Immature natural killer cell (primary cell): ENCODE data around the gene STRAP. TPM values are rescaled to one million over a fixed set of nuclear protein-coding genes. Genes with fewer than 3 reads are reported as not detected.

ENCODE experiments used
- DNase-seq, 3 donors: peaks; one replicate each; pipeline ENCODE4 v3.0.0; 2022; ENCODE audit warnings: mixed read lengths in 1 of 3
- H3K27ac Mint-ChIP-seq, 6 donors: one replicate each; pipeline ENCODE4 v1.8.0; 2020; ENCODE audit warnings: mixed read lengths in 6 of 6, mild to moderate bottlenecking in 5 of 6, inconsistent platforms in 4 of 6, moderate library complexity in 3 of 6
- H3K27me3 Mint-ChIP-seq, 3 donors: one replicate each; pipeline ENCODE4 v1.8.0; 2020 to 2021; ENCODE audit warnings: low read depth in 3 of 3, mild to moderate bottlenecking in 3 of 3, mixed read lengths in 3 of 3, moderate library complexity in 3 of 3, inconsistent platforms in 1 of 3
- H3K36me3 Mint-ChIP-seq, 3 donors: one replicate each; pipeline ENCODE4 v1.8.0; 2020; ENCODE audit warnings: mixed read lengths in 3 of 3, inconsistent platforms in 2 of 3, mild to moderate bottlenecking in 2 of 3
- H3K4me1 Mint-ChIP-seq, 2 donors: one replicate each; pipeline ENCODE4 v1.8.0; 2020; ENCODE audit warnings: inconsistent platforms in 2 of 2, mild to moderate bottlenecking in 2 of 2, mixed read lengths in 2 of 2, moderate library complexity in 1 of 2
- H3K4me3 Mint-ChIP-seq, 5 donors: one replicate each; pipeline ENCODE4 v1.8.0; 2020; ENCODE audit warnings: mild to moderate bottlenecking in 5 of 5, mixed read lengths in 5 of 5, inconsistent platforms in 3 of 5, moderate library complexity in 3 of 5
- H3K9me3 Mint-ChIP-seq, 6 donors: one replicate each; pipeline ENCODE4 v1.8.0; 2020; ENCODE audit warnings: mild to moderate bottlenecking in 6 of 6, mixed read lengths in 6 of 6, inconsistent platforms in 4 of 6, moderate library complexity in 3 of 6
- polyA plus RNA-seq, 3 donors: library from polyadenylated mRNA; unstranded; fragments of 300-500 nt; fragmentation: Illumina TruSeq; gene quantifications; one replicate each; pipeline ENCODE4 v1.2.3, GENCODE V29; 2021

STRAP gene
- polyA plus RNA-seq: 100 to 1,000 TPM; 122 to 201 (median 128) TPM

GRCh38 chr12:15882118-15882971, at the start of gene STRAP:
Gene STRAP (plus strand): TSS chr12:15882387. CDS start chr12:15882708, 321 bp downstream.
- peaks cover 5 to 15% (median 10%) of the 10 kb centered on the region in 3 donors for H3K27me3 Mint-ChIP-seq
- peak; percentile 96 to 97 (median 97) for DNase-seq
- H3K4me3 Mint-ChIP-seq: peak within 1 kb of the TSS; percentile 96 to 99 (median 97)
- H3K36me3 Mint-ChIP-seq: peaks cover 0 to 12% (median 0%) of the 10 kb centered on the region in 3 donors
- H3K4me1 Mint-ChIP-seq: peaks cover 58 to 68% of the 10 kb centered on the region in 2 donors
- no peaks in the 10 kb centered on the region for H3K9me3 Mint-ChIP-seq
- H3K27ac Mint-ChIP-seq: peak within 1 kb of the TSS; percentile 99

DNA sequence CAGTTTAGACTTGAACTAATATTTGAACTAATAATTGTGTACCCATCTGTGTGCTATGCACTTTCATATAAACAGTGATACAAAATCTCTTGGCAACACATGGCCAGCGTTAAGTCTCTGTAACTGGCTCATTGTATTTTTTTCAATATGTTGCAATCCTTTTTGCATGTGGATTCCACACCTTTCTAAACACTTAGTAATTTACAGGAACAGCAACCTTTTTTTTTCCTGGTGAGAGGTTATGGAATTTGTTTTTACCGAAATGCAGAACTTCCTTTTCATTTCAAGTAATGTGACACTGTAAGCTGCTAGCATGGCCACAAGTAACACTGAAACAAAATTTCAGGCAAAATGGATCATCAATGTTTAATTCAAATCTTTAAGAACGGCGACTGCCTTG, 47.6 kb upstream of the STRAP start:
- Mint-ChIP-seq H3K9me3 (no peaks in the 10 kb centered on the region), H3K27me3 (peaks cover 6 to 7% (median 6%) of the 10 kb centered on the region in 3 donors), H3K4me1 (no peaks in the 10 kb centered on the region), H3K4me3 (no peak overlapping the region), H3K27ac (no peak overlapping the region), H3K36me3 (no peaks in the 10 kb centered on the region)
- DNase-seq: no peak

GRCh38 chr12:15837141-15837790, 44.9 kb upstream of the STRAP start:
- Mint-ChIP-seq H3K4me3 (no peak overlapping the region), H3K9me3 (no peaks in the 10 kb centered on the region), H3K27ac (no peak overlapping the region), H3K36me3 (no peaks in the 10 kb centered on the region), H3K27me3 (peaks cover 4 to 11% (median 5%) of the 10 kb centered on the region in 3 donors), H3K4me1 (no peaks in the 10 kb centered on the region)
- no peak for DNase-seq

DNA sequence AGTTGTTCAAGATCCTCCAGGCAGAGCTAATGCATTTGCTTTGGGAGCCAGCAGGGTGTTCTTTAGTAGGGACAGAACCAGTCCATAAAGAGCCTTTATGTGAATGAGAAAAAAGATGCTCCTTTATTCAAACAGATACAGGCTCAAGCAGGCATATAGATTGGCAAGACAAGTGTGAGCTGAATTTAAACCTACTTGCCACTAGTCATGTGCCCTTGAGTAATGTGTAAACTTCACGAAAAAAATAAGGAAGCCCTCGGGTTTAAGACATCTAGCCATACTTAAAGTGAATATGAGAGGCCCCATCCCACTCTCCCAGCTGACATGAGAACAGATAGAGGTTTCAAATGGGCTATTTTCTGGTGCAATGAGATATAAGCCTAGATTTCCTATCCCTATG, 43.1 kb upstream of the STRAP start:
- H3K4me1 Mint-ChIP-seq: no peaks in the 10 kb centered on the region

GRCh38 chr12:15839682-15840081, 42.5 kb upstream of the STRAP start:
- Mint-ChIP-seq H3K27me3 (peaks cover 5 to 11% (median 5%) of the 10 kb centered on the region in 3 donors), H3K4me3 (no peak overlapping the region), H3K9me3 (no peaks in the 10 kb centered on the region), H3K4me1 (no peaks in the 10 kb centered on the region), H3K36me3 (no peaks in the 10 kb centered on the region), H3K27ac (no peak overlapping the region)
- no peak for DNase-seq

More for the DNA sequence above, 43.1 kb upstream of the STRAP start:
- H3K9me3 Mint-ChIP-seq: no peaks in the 10 kb centered on the region
- H3K36me3 Mint-ChIP-seq: no peaks in the 10 kb centered on the region
- DNase-seq: no peak
- H3K4me3 Mint-ChIP-seq: no peak overlapping the region
- no peak overlapping the region for H3K27ac Mint-ChIP-seq
- H3K27me3 Mint-ChIP-seq: peaks cover 4 to 11% (median 5%) of the 10 kb centered on the region in 3 donors

GRCh38 chr12:15842108-15842507, 40.1 kb upstream of the STRAP start:
- H3K4me1 Mint-ChIP-seq: no peaks in the 10 kb centered on the region
- peaks cover 0 to 11% (median 5%) of the 10 kb centered on the region in 3 donors for H3K27me3 Mint-ChIP-seq
- no peaks in the 10 kb centered on the region for H3K9me3 Mint-ChIP-seq
- no peaks in the 10 kb centered on the region for H3K36me3 Mint-ChIP-seq
- no peak overlapping the region for H3K4me3 Mint-ChIP-seq
- H3K27ac Mint-ChIP-seq: no peak overlapping the region
- DNase-seq: no peak

- no peak for DNase-seq
- no peak overlapping the region for H3K4me3 Mint-ChIP-seq
- H3K4me1 Mint-ChIP-seq: no peaks in the 10 kb centered on the region
- no peaks in the 10 kb centered on the region for H3K9me3 Mint-ChIP-seq
- H3K27ac Mint-ChIP-seq: no peak overlapping the region
- no peaks in the 10 kb centered on the region for H3K36me3 Mint-ChIP-seq
- peaks cover 0 to 5% (median 3%) of the 10 kb centered on the region in 3 donors for H3K27me3 Mint-ChIP-seq
Observed at GRCh38 chr12:15846887-15847286, 35.3 kb upstream of the STRAP start.

DNA sequence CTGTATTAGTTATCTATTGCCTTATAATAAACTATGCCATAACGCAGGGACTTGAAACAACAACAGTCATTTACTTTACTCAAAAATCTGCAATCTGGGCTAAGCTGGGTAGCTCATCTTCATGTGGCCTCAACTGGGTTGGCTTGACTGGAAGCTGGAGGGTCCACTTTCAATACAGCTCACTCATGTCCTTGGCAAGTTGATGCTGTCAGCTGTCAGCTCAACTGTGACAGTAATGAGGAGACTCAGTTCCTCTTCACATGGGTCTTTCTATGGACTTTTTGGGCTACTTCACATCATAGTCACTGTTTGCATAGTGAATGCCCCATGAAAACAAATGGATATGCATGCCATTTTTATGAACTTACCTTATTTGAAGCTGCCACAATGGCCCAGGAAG, 33.6 kb upstream of the STRAP start:
- no peak overlapping the region for H3K27ac Mint-ChIP-seq
- no peaks in the 10 kb centered on the region for H3K36me3 Mint-ChIP-seq
- no peak overlapping the region for H3K4me3 Mint-ChIP-seq
- no peak for DNase-seq
- H3K9me3 Mint-ChIP-seq: no peaks in the 10 kb centered on the region
- H3K27me3 Mint-ChIP-seq: peaks cover 3 to 5% (median 3%) of the 10 kb centered on the region in 3 donors
- no peaks in the 10 kb centered on the region for H3K4me1 Mint-ChIP-seq

DNA sequence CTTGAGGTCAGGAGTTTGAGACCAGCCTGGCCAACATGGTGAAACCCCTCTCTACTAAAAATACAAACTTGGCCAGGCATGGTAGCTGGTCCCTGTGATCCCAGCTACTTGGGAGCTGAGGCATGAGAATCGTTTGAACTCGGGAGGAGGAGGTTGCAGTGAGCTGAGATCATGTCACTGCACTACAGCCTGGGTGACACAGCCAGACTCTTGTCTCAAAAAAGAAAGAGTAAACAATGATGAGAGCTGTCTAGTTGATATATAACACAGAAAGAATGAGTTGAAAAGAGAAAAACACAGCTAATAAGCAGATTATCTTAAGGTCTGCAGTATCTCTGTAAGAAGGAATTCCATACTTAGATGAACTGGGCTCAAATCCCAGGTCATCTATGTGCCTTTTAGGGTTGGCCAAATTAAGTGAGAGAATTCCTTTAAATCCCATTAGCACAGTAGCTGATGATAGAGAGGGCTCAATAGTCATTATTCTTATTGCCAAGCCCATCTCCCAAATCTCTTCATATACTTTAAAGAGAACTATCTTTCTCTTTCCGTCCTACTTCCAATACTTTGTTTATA, 31.1 kb upstream of the STRAP start:
- Mint-ChIP-seq H3K36me3 (no peaks in the 10 kb centered on the region), H3K4me1 (no peaks in the 10 kb centered on the region), H3K27ac (no peak overlapping the region)

GRCh38 chr12:15851919-15852318, 30.3 kb upstream of the STRAP start:
- H3K4me3 Mint-ChIP-seq: no peak overlapping the region
- H3K4me1 Mint-ChIP-seq: no peaks in the 10 kb centered on the region
- no peak for DNase-seq
- H3K27ac Mint-ChIP-seq: no peak overlapping the region
- no peaks in the 10 kb centered on the region for H3K9me3 Mint-ChIP-seq
- peaks cover 0 to 3% (median 3%) of the 10 kb centered on the region in 3 donors for H3K27me3 Mint-ChIP-seq
- no peaks in the 10 kb centered on the region for H3K36me3 Mint-ChIP-seq

More for the DNA sequence above, 31.1 kb upstream of the STRAP start:
- Mint-ChIP-seq H3K27me3 (peaks cover 0 to 3% (median 3%) of the 10 kb centered on the region in 3 donors), H3K4me3 (no peak overlapping the region), H3K9me3 (no peaks in the 10 kb centered on the region)
- DNase-seq: no peak

- Mint-ChIP-seq H3K27me3 (peaks cover 0 to 4% (median 3%) of the 10 kb centered on the region in 3 donors), H3K4me1 (no peaks in the 10 kb centered on the region), H3K4me3 (no peak overlapping the region), H3K9me3 (no peaks in the 10 kb centered on the region), H3K27ac (no peak overlapping the region), H3K36me3 (no peaks in the 10 kb centered on the region)
- DNase-seq: no peak
Observed at GRCh38 chr12:15852383-15852782, 29.8 kb upstream of the STRAP start.

GRCh38 chr12:15853877-15854276, 28.3 kb upstream of the STRAP start:
- no peak for DNase-seq
- H3K27me3 Mint-ChIP-seq: peaks cover 0 to 8% (median 0%) of the 10 kb centered on the region in 3 donors
- no peaks in the 10 kb centered on the region for H3K36me3 Mint-ChIP-seq
- H3K4me3 Mint-ChIP-seq: no peak overlapping the region
- H3K27ac Mint-ChIP-seq: no peak overlapping the region
- H3K4me1 Mint-ChIP-seq: no peaks in the 10 kb centered on the region
- H3K9me3 Mint-ChIP-seq: no peaks in the 10 kb centered on the region

DNA sequence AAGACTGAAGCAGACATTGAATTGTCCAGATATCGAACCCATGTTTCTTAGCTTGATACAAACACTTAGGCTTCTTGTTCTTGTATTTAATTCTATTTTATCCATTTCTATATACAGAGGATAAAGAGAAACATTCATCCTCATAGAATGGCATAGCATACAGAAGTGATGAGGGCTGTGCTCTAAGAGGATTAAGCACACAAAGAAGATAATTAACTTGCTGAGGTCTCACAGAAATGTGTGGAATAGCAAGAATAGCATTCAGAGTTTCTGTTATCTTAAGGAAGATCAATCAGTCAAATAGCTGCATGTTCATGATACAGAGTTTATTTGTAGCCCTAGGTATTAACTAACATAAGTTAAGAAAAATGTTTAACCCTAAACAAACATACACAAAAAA, 27.3 kb upstream of the STRAP start:
- H3K36me3 Mint-ChIP-seq: no peaks in the 10 kb centered on the region
- no peaks in the 10 kb centered on the region for H3K4me1 Mint-ChIP-seq
- no peaks in the 10 kb centered on the region for H3K9me3 Mint-ChIP-seq

GRCh38 chr12:15855646-15856045, 26.5 kb upstream of the STRAP start:
- no peak for DNase-seq
- Mint-ChIP-seq H3K4me3 (no peak overlapping the region), H3K36me3 (no peaks in the 10 kb centered on the region), H3K27me3 (peaks cover 0 to 8% (median 0%) of the 10 kb centered on the region in 3 donors), H3K27ac (no peak overlapping the region), H3K9me3 (no peaks in the 10 kb centered on the region), H3K4me1 (no peaks in the 10 kb centered on the region)

More for the DNA sequence above, 27.3 kb upstream of the STRAP start:
- peaks cover 0 to 8% (median 0%) of the 10 kb centered on the region in 3 donors for H3K27me3 Mint-ChIP-seq
- H3K4me3 Mint-ChIP-seq: no peak overlapping the region
- H3K27ac Mint-ChIP-seq: no peak overlapping the region
- DNase-seq: no peak
